Skin of body (tissue), 2 donors: ENCODE data around the gene CNMD. TPM values are rescaled to one million over a fixed set of nuclear protein-coding genes. Genes with fewer than 3 reads are reported as not detected.
A peak's percentile ranks its signal among the peaks of the same experiment; 100 is the strongest.

ENCODE experiments used
- DNase-seq: peaks from one replicate; lab custom pipeline; 2025; lab: John Stamatoyannopoulos, UW
- total RNA-seq: library from RNA; depleted of rRNA; stranded (reverse); fragments of >200 nt; gene quantifications from one replicate; pipeline ENCODE4 v1.2.3, GENCODE V29; 2014

CNMD gene
- total RNA-seq, result 0.49 TPM

GRCh38 chr13:52739468-52740071, at the start of gene CNMD:
Gene CNMD, minus strand, starts transcription at chr13:52739820. Its CDS starts 119 bp downstream, at chr13:52739701.
- no peak for DNase-seq

GRCh38 chr13:52788011-52788410, 48.4 kb upstream of the CNMD start:
- no peak for DNase-seq

GRCh38 chr13:52787235-52787634, 47.6 kb upstream of the CNMD start:
- DNase-seq, result no peak

GRCh38 chr13:52786766-52787165, 47.1 kb upstream of the CNMD start:
- DNase-seq, result peak; percentile 13

GRCh38 chr13:52785739-52786138, 46.1 kb upstream of the CNMD start:
- no peak for DNase-seq

- no peak for DNase-seq
Measured at GRCh38 chr13:52784591-52785340, 45.1 kb upstream of the CNMD start.

GRCh38 chr13:52783943-52784342, 44.3 kb upstream of the CNMD start:
- no peak for DNase-seq

- no peak for DNase-seq
Measured at GRCh38 chr13:52782471-52783448, 43.1 kb upstream of the CNMD start.

GRCh38 chr13:52780611-52781010, 41.0 kb upstream of the CNMD start:
- DNase-seq, result no peak

GRCh38 chr13:52780092-52780491, 40.5 kb upstream of the CNMD start:
- DNase-seq, result no peak

- DNase-seq, result no peak
Measured at GRCh38 chr13:52779103-52779502, 39.5 kb upstream of the CNMD start.

- no peak for DNase-seq
Measured at GRCh38 chr13:52776726-52777125, 37.1 kb upstream of the CNMD start.

- no peak for DNase-seq
Measured at GRCh38 chr13:52775511-52775910, 35.9 kb upstream of the CNMD start.

GRCh38 chr13:52767949-52768516, 28.4 kb upstream of the CNMD start:
- no peak for DNase-seq

GRCh38 chr13:52765611-52766390, 26.2 kb upstream of the CNMD start:
- no peak for DNase-seq

GRCh38 chr13:52760077-52760476, 20.5 kb upstream of the CNMD start:
- no peak for DNase-seq

GRCh38 chr13:52758114-52758513, 18.5 kb upstream of the CNMD start:
- DNase-seq, result no peak

GRCh38 chr13:52751196-52751595, 11.6 kb upstream of the CNMD start:
- DNase-seq, result no peak

- no peak for DNase-seq
Measured at GRCh38 chr13:52750713-52751112, 11.1 kb upstream of the CNMD start.

GRCh38 chr13:52749419-52749818, 9.8 kb upstream of the CNMD start:
- DNase-seq, result no peak

GRCh38 chr13:52746141-52746540, 6.5 kb upstream of the CNMD start:
- DNase-seq, result no peak
